HEK293 (cell line): ENCODE results near the gene TAS2R38.

ENCODE experiments used
- CTCF ChIA-PET: fragments of 350-600 bp; formaldehyde crosslinking; extraction: SDS; loops from one replicate; lab custom pipeline; 2021; ENCODE audit warnings: antibody characterized with exemption; lab: Yijun Ruan, JAX
- POLR2A ChIA-PET: fragments of 300-600 bp; formaldehyde crosslinking; extraction: SDS; loops from one replicate; lab custom pipeline; 2020; ENCODE audit warnings: antibody characterized with exemption, inconsistent platforms; lab: Yijun Ruan, JAX
- H3K27ac ChIP-seq: fragments of 200-500 bp; sonication (Bioruptor generic); 2 replicates; pipeline ENCODE4 v1.5.1; 2014; ENCODE audit warnings: low read depth, low read length, control low read depth, inconsistent platforms; ENCODE audit errors: extremely low read depth
- H3K36me3 ChIP-seq, 2 experiments: fragments of 200-500 bp in 1 of 2; sonication (Bioruptor generic) in 1 of 2; 1 replicate in 1 of 2; 2 replicates in 1 of 2; pipeline ENCODE4 v1.5.1; 2014 to 2017; ENCODE audit warnings: inconsistent platforms in 2 of 2, low read length in 2 of 2; ENCODE audit not compliant: control insufficient read depth in 2 of 2, insufficient read depth in 1 of 2
- H3K4me1 ChIP-seq: fragments of 200-500 bp; sonication (Bioruptor generic); 2 replicates; pipeline ENCODE4 v1.5.1; 2014; ENCODE audit warnings: mild to moderate bottlenecking, low read length, inconsistent platforms; ENCODE audit not compliant: control insufficient read depth, insufficient read depth
- H3K4me3 ChIP-seq: 2 replicates; pipeline ENCODE4 v1.5.1; 2011; ENCODE audit warnings: low read depth, mild to moderate bottlenecking, control low read depth, low read length, moderate library complexity
- H3K9me3 ChIP-seq: fragments of 200-500 bp; sonication (Bioruptor generic); 2 replicates; pipeline ENCODE4 v1.5.1; 2014; ENCODE audit warnings: low read depth, low read length, inconsistent platforms; ENCODE audit not compliant: control insufficient read depth, insufficient read depth
- GLI4 ChIP-seq: fragments of 450-650 bp; formaldehyde crosslinking; IDR thresholded peaks from 2 replicates; pipeline ENCODE4 v1.5.1; 2016; ENCODE audit warnings: missing biosample characterization, missing genetic modification characterization
- HIC1 ChIP-seq: fragments of 450-650 bp; formaldehyde crosslinking; IDR thresholded peaks from 2 replicates; pipeline ENCODE4 v1.5.1; 2016; ENCODE audit warnings: missing biosample characterization, missing genetic modification characterization
- KLF8 ChIP-seq: fragments of 450-650 bp; formaldehyde crosslinking; IDR thresholded peaks from 2 replicates; pipeline ENCODE4 v1.5.1; 2016; ENCODE audit warnings: missing biosample characterization, missing genetic modification characterization
- PRDM1 ChIP-seq: fragments of 450-650 bp; formaldehyde crosslinking; IDR thresholded peaks from 2 replicates; pipeline ENCODE4; 2016; ENCODE audit warnings: missing biosample characterization, missing genetic modification characterization
- ZBTB21 ChIP-seq: fragments of 450-650 bp; formaldehyde crosslinking; IDR thresholded peaks from 2 replicates; pipeline ENCODE4 v1.5.1; 2017; ENCODE audit warnings: missing biosample characterization, missing genetic modification characterization
- ZBTB6 ChIP-seq: fragments of 450-650 bp; formaldehyde crosslinking; IDR thresholded peaks from 2 replicates; pipeline ENCODE4 v1.5.1; 2017; ENCODE audit warnings: missing biosample characterization, missing genetic modification characterization
- ZFP37 ChIP-seq: fragments of 450-650 bp; formaldehyde crosslinking; IDR thresholded peaks from 2 replicates; pipeline ENCODE4 v1.5.1; 2016; ENCODE audit warnings: missing biosample characterization, missing genetic modification characterization
- ZNF10 ChIP-seq: fragments of 450-650 bp; formaldehyde crosslinking; IDR thresholded peaks from 2 replicates; pipeline ENCODE4 v1.5.1; 2017; ENCODE audit warnings: missing biosample characterization, missing genetic modification characterization
- ZNF114 ChIP-seq: fragments of 450-650 bp; formaldehyde crosslinking; IDR thresholded peaks from 2 replicates; pipeline ENCODE4 v1.5.0; 2017; ENCODE audit warnings: missing biosample characterization, missing genetic modification characterization
- ZNF132 ChIP-seq: fragments of 450-650 bp; formaldehyde crosslinking; IDR thresholded peaks from 2 replicates; pipeline ENCODE4 v1.5.1; 2017; ENCODE audit warnings: missing biosample characterization, missing genetic modification characterization, borderline replicate concordance
- ZNF19 ChIP-seq: fragments of 450-650 bp; formaldehyde crosslinking; IDR thresholded peaks from 2 replicates; pipeline ENCODE4; 2016; ENCODE audit warnings: missing biosample characterization, missing genetic modification characterization, low read depth
- ZNF211 ChIP-seq: fragments of 450-650 bp; formaldehyde crosslinking; IDR thresholded peaks from 2 replicates; pipeline ENCODE4 v1.5.1; 2016; ENCODE audit warnings: low read depth, missing biosample characterization, missing genetic modification characterization
- ZNF354C ChIP-seq: fragments of 450-650 bp; formaldehyde crosslinking; IDR thresholded peaks from 2 replicates; pipeline ENCODE4 v1.5.1; 2016; ENCODE audit warnings: missing biosample characterization, missing genetic modification characterization, low read depth, borderline replicate concordance
- ZNF433 ChIP-seq: fragments of 450-650 bp; formaldehyde crosslinking; IDR thresholded peaks from 2 replicates; pipeline ENCODE4 v1.5.1; 2016; ENCODE audit warnings: missing biosample characterization, missing genetic modification characterization, low read depth
- ZNF449 ChIP-seq: fragments of 450-650 bp; formaldehyde crosslinking; IDR thresholded peaks from 2 replicates; pipeline ENCODE4 v1.5.1; 2017; ENCODE audit warnings: missing biosample characterization, mild to moderate bottlenecking, missing genetic modification characterization, moderate library complexity
- ZNF473 ChIP-seq: fragments of 450-650 bp; formaldehyde crosslinking; IDR thresholded peaks from 2 replicates; pipeline ENCODE4 v1.5.1; 2017; ENCODE audit warnings: missing biosample characterization, missing genetic modification characterization
- ZNF610 ChIP-seq: fragments of 450-650 bp; formaldehyde crosslinking; IDR thresholded peaks from 2 replicates; pipeline ENCODE4 v1.5.1; 2016; ENCODE audit warnings: missing biosample characterization, missing genetic modification characterization, borderline replicate concordance
- ZNF664 ChIP-seq: fragments of 450-650 bp; formaldehyde crosslinking; IDR thresholded peaks from 2 replicates; pipeline ENCODE4 v1.5.1; 2016; ENCODE audit warnings: missing biosample characterization, missing genetic modification characterization
- ZSCAN30 ChIP-seq: fragments of 450-650 bp; IDR thresholded peaks from 2 replicates; pipeline ENCODE4 v1.5.1; 2018; ENCODE audit warnings: missing biosample characterization, mild to moderate bottlenecking, missing genetic modification characterization, moderate library complexity
- TF ChIP-seq, protein P1 (sequence below): fragments of 450-650 bp; formaldehyde crosslinking; IDR thresholded peaks from 2 replicates; pipeline ENCODE4 v1.5.1; 2017; ENCODE audit warnings: missing biosample characterization, missing genetic modification characterization
- TF ChIP-seq, protein P2 (sequence below): fragments of 450-650 bp; formaldehyde crosslinking; IDR thresholded peaks from 2 replicates; pipeline ENCODE4 v1.5.1; 2016; ENCODE audit warnings: missing biosample characterization, missing genetic modification characterization
- TF ChIP-seq, protein P3 (sequence below): fragments of 450-650 bp; formaldehyde crosslinking; IDR thresholded peaks from 2 replicates; pipeline ENCODE4 v1.5.1; 2016; ENCODE audit warnings: missing biosample characterization, missing genetic modification characterization

TAS2R38 gene

GRCh38 chr7:142009187-142009586 lies 35.6 kb upstream of the TAS2R38 start:
- H3K36me3 ChIP-seq = no peaks in the 10 kb centered on the region
- TF ChIP-seq HIC1 = no peak
- TF ChIP-seq ZNF449 = no peak
- no peak for TF ChIP-seq GLI4 (tag by site-specific recombination)
- no peak for TF ChIP-seq ZNF433 (tag by site-specific recombination)
- TF ChIP-seq, protein P1, sequence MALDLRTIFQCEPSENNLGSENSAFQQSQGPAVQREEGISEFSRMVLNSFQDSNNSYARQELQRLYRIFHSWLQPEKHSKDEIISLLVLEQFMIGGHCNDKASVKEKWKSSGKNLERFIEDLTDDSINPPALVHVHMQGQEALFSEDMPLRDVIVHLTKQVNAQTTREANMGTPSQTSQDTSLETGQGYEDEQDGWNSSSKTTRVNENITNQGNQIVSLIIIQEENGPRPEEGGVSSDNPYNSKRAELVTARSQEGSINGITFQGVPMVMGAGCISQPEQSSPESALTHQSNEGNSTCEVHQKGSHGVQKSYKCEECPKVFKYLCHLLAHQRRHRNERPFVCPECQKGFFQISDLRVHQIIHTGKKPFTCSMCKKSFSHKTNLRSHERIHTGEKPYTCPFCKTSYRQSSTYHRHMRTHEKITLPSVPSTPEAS (tag by site-specific recombination) = no peak
- no peak for TF ChIP-seq ZSCAN30 (tag by site-specific recombination)
- TF ChIP-seq, protein P2, sequence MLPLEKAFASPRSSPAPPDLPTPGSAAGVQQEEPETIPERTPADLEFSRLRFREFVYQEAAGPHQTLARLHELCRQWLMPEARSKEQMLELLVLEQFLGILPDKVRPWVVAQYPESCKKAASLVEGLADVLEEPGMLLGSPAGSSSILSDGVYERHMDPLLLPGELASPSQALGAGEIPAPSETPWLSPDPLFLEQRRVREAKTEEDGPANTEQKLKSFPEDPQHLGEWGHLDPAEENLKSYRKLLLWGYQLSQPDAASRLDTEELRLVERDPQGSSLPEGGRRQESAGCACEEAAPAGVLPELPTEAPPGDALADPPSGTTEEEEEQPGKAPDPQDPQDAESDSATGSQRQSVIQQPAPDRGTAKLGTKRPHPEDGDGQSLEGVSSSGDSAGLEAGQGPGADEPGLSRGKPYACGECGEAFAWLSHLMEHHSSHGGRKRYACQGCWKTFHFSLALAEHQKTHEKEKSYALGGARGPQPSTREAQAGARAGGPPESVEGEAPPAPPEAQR (tag by site-specific recombination) = no peak
- TF ChIP-seq ZNF354C (tag by site-specific recombination) = no peak
- no peak for TF ChIP-seq ZFP37 (tag by site-specific recombination)
- ChIA-PET CTCF (interaction anchor here (0.6 to 0.9 kb wide), 2 partner anchors 16 to 33 kb away, joined by 3 read pairs; no protein-coding TSS in a partner anchor), POLR2A (no interaction called here)
- no peak overlapping the region for H3K27ac ChIP-seq
- H3K4me1 ChIP-seq = no peaks in the 10 kb centered on the region
- H3K4me3 ChIP-seq = no peak overlapping the region
- H3K9me3 ChIP-seq = no peaks in the 10 kb centered on the region

DNA sequence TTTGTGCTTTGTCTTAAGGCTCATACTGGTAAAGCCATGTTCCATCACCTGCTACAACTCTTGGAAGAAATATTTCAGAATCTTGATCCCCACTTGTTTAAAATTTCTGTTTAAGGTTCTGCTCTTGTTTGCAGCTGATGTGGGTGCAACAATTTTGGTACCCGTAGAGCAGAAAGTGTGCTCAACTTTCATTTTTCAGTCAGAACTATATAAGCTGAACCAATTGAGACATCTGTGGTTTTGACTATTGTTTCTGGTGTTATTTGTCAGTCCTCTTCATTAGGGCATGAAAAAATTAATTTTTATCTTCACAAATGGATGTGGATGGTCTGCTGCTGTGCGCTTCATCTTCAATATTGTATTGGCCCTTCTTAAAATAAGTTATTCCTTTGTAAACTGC lies 33.0 kb upstream of the TAS2R38 start:
- ChIA-PET CTCF (interaction anchor here (1.0 to 3.0 kb wide), 3 partner anchors 24 to 32 kb away, joined by 3 to 12 read pairs (median 4); no protein-coding TSS in a partner anchor), POLR2A (interaction anchor here (1.9 kb wide), 1 partner anchor 10 kb away, joined by 4 read pairs; no protein-coding TSS in a partner anchor)
- Histone ChIP-seq H3K9me3 (no peaks in the 10 kb centered on the region), H3K27ac (no peak overlapping the region), H3K36me3 (no peaks in the 10 kb centered on the region), H3K4me3 (no peak overlapping the region), H3K4me1 (no peaks in the 10 kb centered on the region)
- no peak for TF ChIP-seq ZNF132 (tag by site-specific recombination)
- TF ChIP-seq, protein P3, sequence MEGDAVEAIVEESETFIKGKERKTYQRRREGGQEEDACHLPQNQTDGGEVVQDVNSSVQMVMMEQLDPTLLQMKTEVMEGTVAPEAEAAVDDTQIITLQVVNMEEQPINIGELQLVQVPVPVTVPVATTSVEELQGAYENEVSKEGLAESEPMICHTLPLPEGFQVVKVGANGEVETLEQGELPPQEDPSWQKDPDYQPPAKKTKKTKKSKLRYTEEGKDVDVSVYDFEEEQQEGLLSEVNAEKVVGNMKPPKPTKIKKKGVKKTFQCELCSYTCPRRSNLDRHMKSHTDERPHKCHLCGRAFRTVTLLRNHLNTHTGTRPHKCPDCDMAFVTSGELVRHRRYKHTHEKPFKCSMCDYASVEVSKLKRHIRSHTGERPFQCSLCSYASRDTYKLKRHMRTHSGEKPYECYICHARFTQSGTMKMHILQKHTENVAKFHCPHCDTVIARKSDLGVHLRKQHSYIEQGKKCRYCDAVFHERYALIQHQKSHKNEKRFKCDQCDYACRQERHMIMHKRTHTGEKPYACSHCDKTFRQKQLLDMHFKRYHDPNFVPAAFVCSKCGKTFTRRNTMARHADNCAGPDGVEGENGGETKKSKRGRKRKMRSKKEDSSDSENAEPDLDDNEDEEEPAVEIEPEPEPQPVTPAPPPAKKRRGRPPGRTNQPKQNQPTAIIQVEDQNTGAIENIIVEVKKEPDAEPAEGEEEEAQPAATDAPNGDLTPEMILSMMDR (tag by site-specific recombination) = no peak
- no peak for TF ChIP-seq PRDM1
- no peak for TF ChIP-seq ZBTB6 (tag by site-specific recombination)
- TF ChIP-seq ZNF114 (tag by site-specific recombination) = no peak
- no peak for TF ChIP-seq ZNF664 (tag by site-specific recombination)
- TF ChIP-seq ZNF211 = no peak
- no peak for TF ChIP-seq KLF8
- TF ChIP-seq ZBTB21 = no peak
- no peak for TF ChIP-seq ZNF473
- TF ChIP-seq ZNF19 (tag by site-specific recombination) = no peak
- no peak for TF ChIP-seq ZNF610 (tag by site-specific recombination)
- TF ChIP-seq ZNF10 (tag by site-specific recombination) = no peak
